ENCODE results near the gene TH.

DNA sequence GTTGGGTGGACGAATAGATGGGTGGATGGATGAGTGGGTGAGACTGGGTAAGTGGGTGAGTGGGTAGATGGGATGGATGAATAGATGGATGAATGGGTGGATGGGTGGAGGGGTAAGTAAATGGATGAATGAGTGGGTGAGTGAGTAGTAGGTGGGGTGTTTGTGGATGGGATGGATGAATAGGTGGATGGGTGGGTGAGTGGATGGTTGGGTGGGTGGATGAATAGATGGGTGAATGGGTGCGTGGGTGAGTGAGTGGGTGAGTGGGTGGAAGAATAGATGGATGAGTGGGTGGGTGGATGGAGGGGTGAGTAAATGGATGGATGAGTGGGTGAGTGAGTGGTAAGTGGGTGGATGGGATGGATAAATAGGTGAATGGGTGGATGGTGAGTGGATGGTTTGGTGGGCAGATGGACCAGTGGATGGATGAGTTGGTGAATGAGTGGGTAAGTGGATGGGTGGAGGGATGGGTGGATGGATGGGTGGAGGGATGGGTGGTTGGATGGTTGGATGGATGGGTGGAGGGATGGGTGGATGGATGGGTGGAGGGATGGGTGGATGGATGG, 45.0 kb downstream of the TH start:
- no peak for TF ChIP-seq EP300 (IDR thresholded peaks at IDR 0.05)
- no peak for TF ChIP-seq POLR2AphosphoS5 (IDR thresholded peaks at IDR 0.05)

Measured in suprapubic skin (tissue), 4 donors.